HL-60 (cell line): Measurements from ENCODE around the gene HLCS.

Experiments used
- REST ChIP-seq: IDR thresholded peaks from 2 replicates; pipeline ENCODE4 v1.6.1; 2012; ENCODE audit warnings: low read depth; ENCODE audit not compliant: insufficient replicate concordance
- TF ChIP-seq, protein P1 (sequence below): IDR thresholded peaks from one replicate; pipeline ENCODE4 v1.5.1; 2011; ENCODE audit warnings: low read length, control low read depth, inconsistent platforms; ENCODE audit not compliant: insufficient read depth

DNA sequence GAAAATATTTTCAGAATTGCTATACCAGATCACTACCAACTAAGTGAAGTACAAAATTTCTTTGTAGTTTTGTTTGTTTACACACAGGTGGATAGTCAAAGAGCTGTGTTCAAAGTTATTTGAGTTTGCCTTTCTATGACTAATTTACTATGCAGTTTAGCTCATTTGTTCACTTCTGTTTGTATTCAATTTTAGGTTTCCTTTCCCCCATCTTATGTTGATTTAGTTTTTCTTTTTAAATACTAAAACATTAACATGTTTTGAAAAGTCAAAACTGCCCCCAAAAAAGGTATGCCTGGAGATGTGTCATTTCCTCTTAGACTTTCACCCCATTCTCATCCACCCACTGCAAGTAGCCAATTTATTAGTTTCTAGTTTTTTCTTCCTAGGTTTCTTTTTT lies 21.4 kb upstream of the HLCS start:
- TF ChIP-seq, protein P1, sequence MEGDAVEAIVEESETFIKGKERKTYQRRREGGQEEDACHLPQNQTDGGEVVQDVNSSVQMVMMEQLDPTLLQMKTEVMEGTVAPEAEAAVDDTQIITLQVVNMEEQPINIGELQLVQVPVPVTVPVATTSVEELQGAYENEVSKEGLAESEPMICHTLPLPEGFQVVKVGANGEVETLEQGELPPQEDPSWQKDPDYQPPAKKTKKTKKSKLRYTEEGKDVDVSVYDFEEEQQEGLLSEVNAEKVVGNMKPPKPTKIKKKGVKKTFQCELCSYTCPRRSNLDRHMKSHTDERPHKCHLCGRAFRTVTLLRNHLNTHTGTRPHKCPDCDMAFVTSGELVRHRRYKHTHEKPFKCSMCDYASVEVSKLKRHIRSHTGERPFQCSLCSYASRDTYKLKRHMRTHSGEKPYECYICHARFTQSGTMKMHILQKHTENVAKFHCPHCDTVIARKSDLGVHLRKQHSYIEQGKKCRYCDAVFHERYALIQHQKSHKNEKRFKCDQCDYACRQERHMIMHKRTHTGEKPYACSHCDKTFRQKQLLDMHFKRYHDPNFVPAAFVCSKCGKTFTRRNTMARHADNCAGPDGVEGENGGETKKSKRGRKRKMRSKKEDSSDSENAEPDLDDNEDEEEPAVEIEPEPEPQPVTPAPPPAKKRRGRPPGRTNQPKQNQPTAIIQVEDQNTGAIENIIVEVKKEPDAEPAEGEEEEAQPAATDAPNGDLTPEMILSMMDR, result no peak
- no peak for TF ChIP-seq REST
